GM18909 (cell line): ENCODE data around the gene RBM14.
"Not testable (repeated sequence)": the region's sequence is repeated elsewhere in the genome, so short reads cannot be mapped to it uniquely, and the experiment has no call there.

Source experiments
- ATAC-seq: cut with Tn5 transposase; IDR thresholded peaks from one replicate; pipeline ENCODE4 v1.9.1; 2021; ENCODE audit warnings: mild to moderate bottlenecking; ENCODE audit not compliant: unreplicated experiment, poor library complexity

The RBM14 gene

GRCh38 chr11:66628061-66628603 lies 11.7 kb downstream of the RBM14 start:
- no peak for ATAC-seq

- no peak for ATAC-seq
Observed at GRCh38 chr11:66629356-66629755, 12.9 kb downstream of the RBM14 start.

GRCh38 chr11:66631883-66632282 lies 15.5 kb downstream of the RBM14 start:
- ATAC-seq: no peak

GRCh38 chr11:66632952-66633351 lies 16.5 kb downstream of the RBM14 start:
- ATAC-seq: no peak

- no peak for ATAC-seq
Observed at GRCh38 chr11:66636411-66636810, 20.0 kb downstream of the RBM14 start.

- ATAC-seq: no peak
Observed at GRCh38 chr11:66637557-66638176, 21.2 kb downstream of the RBM14 start.

GRCh38 chr11:66638177-66639065 lies 22.0 kb downstream of the RBM14 start, which contains the start of gene RBM4:
Gene RBM4, plus strand, starts transcription at chr11:66638703. Its CDS starts 1,009 bp downstream, at chr11:66639712.
- ATAC-seq: peak; percentile 97

GRCh38 chr11:66639066-66639813 lies 22.8 kb downstream of the RBM14 start:
- no peak for ATAC-seq

- ATAC-seq: not testable (repeated sequence)
Observed at GRCh38 chr11:66639814-66640340, 23.4 kb downstream of the RBM14 start.

GRCh38 chr11:66641834-66642233 lies 25.4 kb downstream of the RBM14 start:
- no peak for ATAC-seq

- ATAC-seq: no peak
Observed at GRCh38 chr11:66643745-66644437, 27.5 kb downstream of the RBM14 start.

GRCh38 chr11:66646828-66647227 lies 30.4 kb downstream of the RBM14 start:
- no peak for ATAC-seq

GRCh38 chr11:66649903-66650302 lies 33.5 kb downstream of the RBM14 start:
- no peak for ATAC-seq

GRCh38 chr11:66651016-66651415 lies 34.6 kb downstream of the RBM14 start:
- ATAC-seq: no peak

GRCh38 chr11:66652651-66653050 lies 36.2 kb downstream of the RBM14 start:
- ATAC-seq: no peak

- ATAC-seq: no peak
Observed at GRCh38 chr11:66653123-66653522, 36.7 kb downstream of the RBM14 start.

GRCh38 chr11:66659763-66660162 lies 43.3 kb downstream of the RBM14 start:
- ATAC-seq: no peak

- no peak for ATAC-seq
Observed at GRCh38 chr11:66663741-66664296, 47.4 kb downstream of the RBM14 start.

GRCh38 chr11:66665369-66665768 lies 48.9 kb downstream of the RBM14 start:
- no peak for ATAC-seq
